Trophoblast cell (in vitro differentiated cells and primary cell): Measurements from ENCODE around the gene AMER2.

Experiments used
- DNase-seq, 2 donors: peaks; one replicate each; pipeline ENCODE4 v3.0.0-alpha.2; 2016
- H2AFZ ChIP-seq: 2 replicates; pipeline ENCODE4 v1.6.1; 2013; ENCODE audit warnings: low read length, moderate library complexity, mild to moderate bottlenecking; ENCODE audit not compliant: insufficient read depth, poor library complexity
- H2AK5ac ChIP-seq: 2 replicates; pipeline ENCODE4 v1.6.1; 2013; ENCODE audit warnings: mild to moderate bottlenecking, low read length
- H2BK120ac ChIP-seq: 2 replicates; pipeline ENCODE4 v1.6.1; 2013; ENCODE audit warnings: low read length, mild to moderate bottlenecking, moderate library complexity; ENCODE audit not compliant: insufficient read depth, poor library complexity
- H2BK12ac ChIP-seq: 2 replicates; pipeline ENCODE4 v1.6.1; 2013; ENCODE audit warnings: mild to moderate bottlenecking, low read length, moderate library complexity
- H2BK5ac ChIP-seq: 2 replicates; pipeline ENCODE4 v1.6.1; 2013; ENCODE audit warnings: low read length, low read depth, moderate library complexity, mild to moderate bottlenecking; ENCODE audit not compliant: poor library complexity
- H3K14ac ChIP-seq: 2 replicates; pipeline ENCODE4 v1.6.1; 2013; ENCODE audit warnings: mild to moderate bottlenecking, low read length
- H3K18ac ChIP-seq: 2 replicates; pipeline ENCODE4 v1.6.1; 2013; ENCODE audit warnings: mild to moderate bottlenecking, low read length
- H3K23ac ChIP-seq: 2 replicates; pipeline ENCODE4 v1.6.1; 2013; ENCODE audit warnings: low read length
- H3K27ac ChIP-seq: 2 replicates; pipeline ENCODE4 v1.5.1; 2013; ENCODE audit warnings: low read depth, mild to moderate bottlenecking, inconsistent platforms, low read length, moderate library complexity
- H3K27me3 ChIP-seq: 2 replicates; pipeline ENCODE4 v1.6.1; 2013; ENCODE audit warnings: inconsistent platforms, mild to moderate bottlenecking, low read length, moderate library complexity; ENCODE audit not compliant: insufficient read depth
- H3K36me3 ChIP-seq, 2 experiments: 1 replicate in 1 of 2; 2 replicates in 1 of 2; pipeline ENCODE4 v1.6.1; 2013; ENCODE audit warnings: low read length in 2 of 2, mild to moderate bottlenecking in 2 of 2, moderate library complexity in 1 of 2; ENCODE audit not compliant: insufficient read depth in 2 of 2, control insufficient read depth in 1 of 2
- H3K4ac ChIP-seq: 2 replicates; pipeline ENCODE4 v1.6.1; 2013; ENCODE audit warnings: low read depth, mild to moderate bottlenecking, low read length, moderate library complexity
- H3K4me1 ChIP-seq, 2 experiments: 1 replicate in 1 of 2; 2 replicates in 1 of 2; pipeline ENCODE4 v1.6.1; 2013; ENCODE audit warnings: low read length in 2 of 2, mild to moderate bottlenecking in 2 of 2, moderate library complexity in 1 of 2; ENCODE audit not compliant: insufficient read depth in 2 of 2, control insufficient read depth in 1 of 2
- H3K4me2 ChIP-seq: 2 replicates; pipeline ENCODE4 v1.6.1; 2013; ENCODE audit warnings: inconsistent platforms, mild to moderate bottlenecking, low read length, moderate library complexity
- H3K4me3 ChIP-seq: 2 replicates; pipeline ENCODE4 v1.5.1; 2013; ENCODE audit warnings: mild to moderate bottlenecking, low read depth, low read length, inconsistent platforms
- H3K79me1 ChIP-seq: one replicate; pipeline ENCODE4 v1.6.1; 2013; ENCODE audit warnings: low read length
- H3K79me2 ChIP-seq: 2 replicates; pipeline ENCODE4 v1.6.1; 2013; ENCODE audit warnings: low read length, mild to moderate bottlenecking; ENCODE audit not compliant: control insufficient read depth, insufficient read depth, poor library complexity
- H3K9ac ChIP-seq: 2 replicates; pipeline ENCODE4 v1.6.1; 2013; ENCODE audit warnings: mild to moderate bottlenecking, low read length
- H3K9me3 ChIP-seq: 2 replicates; pipeline ENCODE4 v1.6.1; 2013; ENCODE audit warnings: low read depth, mild to moderate bottlenecking, control low read depth, inconsistent platforms, low read length; ENCODE audit not compliant: insufficient read depth
- H4K12ac ChIP-seq: 2 replicates; pipeline ENCODE4 v1.6.1; 2013; ENCODE audit warnings: low read depth, mild to moderate bottlenecking, low read length, moderate library complexity
- H4K8ac ChIP-seq: 2 replicates; pipeline ENCODE4 v1.6.1; 2013; ENCODE audit warnings: low read depth, mild to moderate bottlenecking, low read length, moderate library complexity
- H4K91ac ChIP-seq: one replicate; pipeline ENCODE4 v1.6.1; 2013; ENCODE audit warnings: low read depth, mild to moderate bottlenecking, low read length, moderate library complexity
- WGBS: extraction: QIAGEN DNeasy Blood & Tissue Kit; methylation state at CpG from one replicate; pipeline ENCODE4 v1.1.7; 2013; ENCODE audit warnings: missing lambda C conversion rate; ENCODE audit not compliant: insufficient read length, insufficient coverage; ENCODE audit errors: extremely low coverage; 5-methylcytosine and 5-hydroxymethylcytosine counted together

The AMER2 gene

GRCh38 chr13:25148402-25148771 lies 23.7 kb downstream of the AMER2 start:
- WGBS: no CpG with 5 or more reads among the region's 5 CpGs
- Histone ChIP-seq H3K4me2 (no peak overlapping the region), H2AFZ (no peak overlapping the region), H3K23ac (no peak overlapping the region), H2BK120ac (no peak overlapping the region), H3K79me1 (peaks cover 4% of the 10 kb centered on the region), H3K9ac (no peak overlapping the region), H4K91ac (no peak overlapping the region), H3K4me1 (peaks cover 5 to 15% of the 10 kb centered on the region in 2 experiments), H3K4me3 (no peak overlapping the region), H2BK12ac (no peak overlapping the region), H3K36me3 (no peaks in the 10 kb centered on the region), H3K27ac (no peak overlapping the region), H4K12ac (no peak overlapping the region), H3K18ac (no peak overlapping the region), H3K14ac (no peak overlapping the region), H3K9me3 (peaks cover 7% of the 10 kb centered on the region), H2AK5ac (no peak overlapping the region), H3K79me2 (peaks cover 1% of the 10 kb centered on the region), H4K8ac (no peak overlapping the region), H3K27me3 (no peaks in the 10 kb centered on the region), H2BK5ac (no peak overlapping the region), H3K4ac (no peak overlapping the region)
- DNase-seq: no peak

- DNase-seq: no peak
- Histone ChIP-seq H3K79me2 (peaks cover 1% of the 10 kb centered on the region), H3K9ac (no peak overlapping the region), H4K12ac (no peak overlapping the region), H3K27me3 (no peaks in the 10 kb centered on the region), H3K9me3 (peaks cover 7% of the 10 kb centered on the region), H3K18ac (no peak overlapping the region), H3K27ac (no peak overlapping the region), H2BK5ac (no peak overlapping the region), H3K4ac (no peak overlapping the region), H3K4me3 (no peak overlapping the region), H3K4me2 (no peak overlapping the region), H3K36me3 (no peaks in the 10 kb centered on the region), H4K8ac (no peak overlapping the region), H3K14ac (no peak overlapping the region), H2AFZ (no peak overlapping the region), H2AK5ac (no peak overlapping the region), H4K91ac (no peak overlapping the region), H2BK12ac (no peak overlapping the region), H3K79me1 (peaks cover 4% of the 10 kb centered on the region), H3K23ac (no peak overlapping the region), H3K4me1 (peaks cover 5 to 12% of the 10 kb centered on the region in 2 experiments), H2BK120ac (no peak overlapping the region)
- WGBS: no CpG with 5 or more reads among the region's 4 CpGs
Measured at GRCh38 chr13:25147638-25148401, 24.3 kb downstream of the AMER2 start.

- no peak overlapping the region for H3K4me2 ChIP-seq
- no peak overlapping the region for H2AFZ ChIP-seq
- H3K4me1 ChIP-seq: no peaks in the 10 kb centered on the region
- H3K36me3 ChIP-seq: no peaks in the 10 kb centered on the region
- H2BK5ac ChIP-seq: no peak overlapping the region
- no peaks in the 10 kb centered on the region for H3K79me1 ChIP-seq
- no peak overlapping the region for H4K12ac ChIP-seq
- no peak overlapping the region for H2BK12ac ChIP-seq
- WGBS: no CpG with 5 or more reads among the region's 7 CpGs
- no peak overlapping the region for H4K8ac ChIP-seq
- no peak for DNase-seq
- no peak overlapping the region for H3K23ac ChIP-seq
- no peak overlapping the region for H3K27ac ChIP-seq
- no peak overlapping the region for H4K91ac ChIP-seq
- H2AK5ac ChIP-seq: no peak overlapping the region
- no peaks in the 10 kb centered on the region for H3K79me2 ChIP-seq
- H3K27me3 ChIP-seq: no peaks in the 10 kb centered on the region
- no peak overlapping the region for H3K4ac ChIP-seq
- peaks cover 4% of the 10 kb centered on the region for H3K9me3 ChIP-seq
- no peak overlapping the region for H3K9ac ChIP-seq
- no peak overlapping the region for H3K18ac ChIP-seq
- H3K4me3 ChIP-seq: no peak overlapping the region
- no peak overlapping the region for H3K14ac ChIP-seq
- no peak overlapping the region for H2BK120ac ChIP-seq
Measured at GRCh38 chr13:25143706-25144105, 28.4 kb downstream of the AMER2 start.

GRCh38 chr13:25141042-25141441 lies 31.0 kb downstream of the AMER2 start:
- no peak overlapping the region for H3K4me2 ChIP-seq

More at GRCh38 chr13:25141042-25141441, 31.0 kb downstream of the AMER2 start:
- no peaks in the 10 kb centered on the region for H3K36me3 ChIP-seq
- H2AK5ac ChIP-seq: no peak overlapping the region
- H3K4me3 ChIP-seq: no peak overlapping the region
- no peaks in the 10 kb centered on the region for H3K27me3 ChIP-seq
- no CpG with 5 or more reads among the region's 5 CpGs for WGBS
- no peak for DNase-seq
- H3K79me2 ChIP-seq: no peaks in the 10 kb centered on the region
- H2BK12ac ChIP-seq: no peak overlapping the region
- H2BK5ac ChIP-seq: no peak overlapping the region
- H3K14ac ChIP-seq: no peak overlapping the region
- H3K4me1 ChIP-seq: no peaks in the 10 kb centered on the region
- no peak overlapping the region for H3K23ac ChIP-seq
- no peak overlapping the region for H4K91ac ChIP-seq
- H2BK120ac ChIP-seq: no peak overlapping the region
- no peak overlapping the region for H4K12ac ChIP-seq
- no peak overlapping the region for H3K9ac ChIP-seq
- no peaks in the 10 kb centered on the region for H3K9me3 ChIP-seq
- H3K27ac ChIP-seq: no peak overlapping the region
- H3K18ac ChIP-seq: no peak overlapping the region
- no peak overlapping the region for H3K4ac ChIP-seq
- no peaks in the 10 kb centered on the region for H3K79me1 ChIP-seq
- no peak overlapping the region for H2AFZ ChIP-seq
- H4K8ac ChIP-seq: no peak overlapping the region
